GM19193 (cell line): Measurements from ENCODE around the gene PHF1.

Experiments used
- POLR2A ChIP-seq: IDR thresholded peaks from 4 replicates; pipeline ENCODE4 v1.6.1; 2011; ENCODE audit not compliant: insufficient read depth, insufficient read length; ENCODE audit errors: extremely low read depth

PHF1 gene

GRCh38 chr6:33416386-33417127, 5.7 kb downstream of the PHF1 start:
- TF ChIP-seq POLR2A: peak; percentile 64

GRCh38 chr6:33417128-33417902, 6.5 kb downstream of the PHF1 start:
- no peak for TF ChIP-seq POLR2A

- TF ChIP-seq POLR2A: peak; percentile 74
These were observed 7.3 kb downstream of the PHF1 start, which contains the start of gene CUTA for GRCh38 chr6:33417903-33418689. Gene CUTA, minus strand, starts transcription at chr6:33418107. Its CDS starts 107 bp downstream, at chr6:33418000.

GRCh38 chr6:33418690-33419291, 8.0 kb downstream of the PHF1 start:
- no peak for TF ChIP-seq POLR2A

- TF ChIP-seq POLR2A: no peak
These were observed 9.0 kb downstream of the PHF1 start, which contains the start of gene SYNGAP1 for GRCh38 chr6:33419580-33420490. Gene SYNGAP1, plus strand, starts transcription at chr6:33420065. Its CDS starts 200 bp downstream, at chr6:33420265.

- TF ChIP-seq POLR2A: no peak
These were observed 9.9 kb downstream of the PHF1 start for GRCh38 chr6:33420491-33421343.

- no peak for TF ChIP-seq POLR2A
These were observed 10.5 kb downstream of the PHF1 start for GRCh38 chr6:33421344-33421643.

- no peak for TF ChIP-seq POLR2A
These were observed 13.0 kb downstream of the PHF1 start for GRCh38 chr6:33423777-33424176.

- no peak for TF ChIP-seq POLR2A
These were observed 14.2 kb downstream of the PHF1 start for GRCh38 chr6:33424855-33425667.

- peak; percentile 65 for TF ChIP-seq POLR2A
These were observed 15.1 kb downstream of the PHF1 start for GRCh38 chr6:33425668-33426577.
